ENCODE results near the gene MAPKAPK3. TPM values are rescaled to one million over a fixed set of nuclear protein-coding genes. Genes with fewer than 3 reads are reported as not detected.

MAPKAPK3 gene
- total RNA-seq, 4 donors from 2014 or later, result 25.4 to 54.6 (median 41.0) TPM

GRCh38 chr3:50604628-50605588 lies 12.0 kb upstream of the MAPKAPK3 start:
- TF ChIP-seq, protein P1, sequence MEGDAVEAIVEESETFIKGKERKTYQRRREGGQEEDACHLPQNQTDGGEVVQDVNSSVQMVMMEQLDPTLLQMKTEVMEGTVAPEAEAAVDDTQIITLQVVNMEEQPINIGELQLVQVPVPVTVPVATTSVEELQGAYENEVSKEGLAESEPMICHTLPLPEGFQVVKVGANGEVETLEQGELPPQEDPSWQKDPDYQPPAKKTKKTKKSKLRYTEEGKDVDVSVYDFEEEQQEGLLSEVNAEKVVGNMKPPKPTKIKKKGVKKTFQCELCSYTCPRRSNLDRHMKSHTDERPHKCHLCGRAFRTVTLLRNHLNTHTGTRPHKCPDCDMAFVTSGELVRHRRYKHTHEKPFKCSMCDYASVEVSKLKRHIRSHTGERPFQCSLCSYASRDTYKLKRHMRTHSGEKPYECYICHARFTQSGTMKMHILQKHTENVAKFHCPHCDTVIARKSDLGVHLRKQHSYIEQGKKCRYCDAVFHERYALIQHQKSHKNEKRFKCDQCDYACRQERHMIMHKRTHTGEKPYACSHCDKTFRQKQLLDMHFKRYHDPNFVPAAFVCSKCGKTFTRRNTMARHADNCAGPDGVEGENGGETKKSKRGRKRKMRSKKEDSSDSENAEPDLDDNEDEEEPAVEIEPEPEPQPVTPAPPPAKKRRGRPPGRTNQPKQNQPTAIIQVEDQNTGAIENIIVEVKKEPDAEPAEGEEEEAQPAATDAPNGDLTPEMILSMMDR (IDR thresholded peaks at IDR 0.05), result no peak
- DNase-seq (ENCODE audit: low spot score), result no peak
- ATAC-seq (ENCODE audit: low FRiP score), result no peak

DNA sequence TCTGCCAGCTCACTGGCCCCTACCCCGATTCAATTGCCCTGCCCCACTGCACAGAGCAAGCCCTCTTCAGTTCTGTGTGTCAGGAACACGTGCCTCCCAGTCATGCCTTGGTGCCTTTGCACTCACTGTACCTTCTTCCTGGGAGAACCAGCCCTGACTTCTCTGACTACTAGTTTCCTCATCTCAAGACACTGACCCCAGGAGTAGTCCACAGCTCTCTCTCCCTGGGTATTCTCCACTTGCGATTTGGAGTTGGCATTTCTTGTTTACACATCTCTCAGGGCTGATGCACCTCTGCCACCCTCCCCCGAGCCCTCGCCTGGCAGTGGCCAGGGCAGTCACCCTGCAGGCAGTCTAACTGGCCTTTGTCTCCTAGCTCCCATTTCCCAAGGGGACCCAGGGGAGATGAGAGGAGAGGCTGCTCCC lies 11.0 kb upstream of the MAPKAPK3 start:
- ATAC-seq (ENCODE audit: low FRiP score), result no peak
- TF ChIP-seq, protein P1 (IDR thresholded peaks at IDR 0.05), result no peak
- DNase-seq (ENCODE audit: low spot score), result no peak

GRCh38 chr3:50606596-50606995 lies 10.4 kb upstream of the MAPKAPK3 start:
- DNase-seq (ENCODE audit: low spot score), result no peak
- ATAC-seq (ENCODE audit: low FRiP score), result no peak
- TF ChIP-seq, protein P1 (IDR thresholded peaks at IDR 0.05), result no peak

GRCh38 chr3:50607271-50608091 lies 9.5 kb upstream of the MAPKAPK3 start:
- TF ChIP-seq, protein P1 (IDR thresholded peaks at IDR 0.05), result no peak
- ATAC-seq (ENCODE audit: low FRiP score) (no peak), DNase-seq (ENCODE audit: low spot score) (no peak)

GRCh38 chr3:50608278-50608677 lies 8.7 kb upstream of the MAPKAPK3 start:
- ATAC-seq (ENCODE audit: low FRiP score), result no peak
- no peak for DNase-seq (ENCODE audit: low spot score)
- TF ChIP-seq, protein P1 (IDR thresholded peaks at IDR 0.05), result no peak

GRCh38 chr3:50609071-50609762 lies 7.7 kb upstream of the MAPKAPK3 start:
- ATAC-seq (ENCODE audit: low FRiP score) (no peak), DNase-seq (ENCODE audit: low spot score) (no peak)
- TF ChIP-seq, protein P1 (IDR thresholded peaks at IDR 0.05), result no peak
